ENCODE measurements around the gene MCOLN1.

Gene MCOLN1

DNA sequence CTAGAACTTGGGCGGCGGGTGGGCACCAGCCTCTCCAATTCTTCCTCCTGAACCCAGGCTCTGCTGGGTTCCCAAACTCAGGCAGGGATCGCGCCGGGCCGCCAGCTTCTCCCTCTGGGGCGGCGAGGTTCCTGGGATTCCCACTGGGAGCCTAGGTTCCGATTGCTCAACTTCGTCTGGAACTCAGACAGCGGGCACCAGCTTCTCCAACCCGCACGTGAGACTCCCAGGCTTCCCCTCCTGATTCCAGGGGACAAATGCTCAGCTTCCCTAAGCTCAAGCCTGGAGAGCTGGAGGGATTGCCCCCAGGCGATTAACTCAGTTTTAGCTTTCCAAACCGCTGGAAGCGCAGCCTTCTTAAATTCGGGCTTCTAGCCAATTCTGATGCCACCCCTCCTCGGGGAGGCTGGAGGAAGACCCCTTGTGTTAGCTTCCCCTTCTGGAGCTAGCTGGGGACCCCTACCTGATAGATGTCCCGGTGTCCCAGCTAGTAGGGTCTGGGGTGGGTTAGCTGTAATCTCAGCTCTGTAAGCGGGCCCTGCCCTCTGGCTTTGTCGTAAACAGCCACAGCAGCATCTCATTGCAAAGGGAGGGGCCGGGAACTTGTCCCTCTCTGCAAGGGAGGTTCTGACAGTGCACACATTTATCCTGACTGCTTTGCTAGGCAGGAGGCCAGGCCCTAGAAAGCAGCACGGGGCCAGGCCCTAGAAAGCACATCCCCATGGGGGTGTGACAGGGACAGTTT, 671 bp downstream of the MCOLN1 start:
- Mint-ChIP-seq H3K4me1 (ENCODE audit: low read depth in 2 of 2) (peaks cover 7 to 16% of the 10 kb centered on the region in 2 donors), H3K9me3 (no peaks in the 10 kb centered on the region), H3K27ac (peak overlapping the region; percentile 23 to 91), H3K27me3 (peaks cover 0 to 4% of the 10 kb centered on the region in 2 donors), H3K4me3 (peak overlapping the region; percentile 85 to 90), H3K36me3 (ENCODE audit: insufficient read depth) (peaks cover 12% of the 10 kb centered on the region)
- no peak for DNase-seq
- ATAC-seq (replicated peaks), result no peak

DNA sequence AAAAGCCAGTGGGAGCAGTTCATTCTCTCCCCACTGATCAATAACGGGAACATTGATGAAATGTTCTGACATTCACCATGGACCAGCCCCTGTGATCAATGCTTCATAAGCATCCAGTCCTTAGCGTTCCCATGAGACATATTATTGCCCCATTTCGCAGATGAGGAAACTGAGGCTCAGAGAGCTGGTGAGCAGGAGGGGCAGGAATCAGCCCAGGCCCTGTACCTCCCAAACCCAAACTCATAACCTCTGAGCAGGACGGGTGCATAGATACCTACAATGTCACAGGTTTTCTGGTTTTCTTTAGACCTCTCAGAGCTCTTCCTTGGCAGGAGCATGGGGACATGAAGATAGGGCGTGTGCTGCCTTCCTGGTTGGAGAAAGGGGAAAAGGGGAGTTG, 2.1 kb downstream of the MCOLN1 start:
- Mint-ChIP-seq H3K27ac (no peak overlapping the region), H3K4me3 (no peak overlapping the region), H3K9me3 (no peaks in the 10 kb centered on the region), H3K36me3 (ENCODE audit: insufficient read depth) (peaks cover 12% of the 10 kb centered on the region), H3K27me3 (no peaks in the 10 kb centered on the region), H3K4me1 (ENCODE audit: low read depth in 2 of 2) (peaks cover 7 to 17% of the 10 kb centered on the region in 2 donors)
- no peak for ATAC-seq (replicated peaks)
- DNase-seq, result no peak

DNA sequence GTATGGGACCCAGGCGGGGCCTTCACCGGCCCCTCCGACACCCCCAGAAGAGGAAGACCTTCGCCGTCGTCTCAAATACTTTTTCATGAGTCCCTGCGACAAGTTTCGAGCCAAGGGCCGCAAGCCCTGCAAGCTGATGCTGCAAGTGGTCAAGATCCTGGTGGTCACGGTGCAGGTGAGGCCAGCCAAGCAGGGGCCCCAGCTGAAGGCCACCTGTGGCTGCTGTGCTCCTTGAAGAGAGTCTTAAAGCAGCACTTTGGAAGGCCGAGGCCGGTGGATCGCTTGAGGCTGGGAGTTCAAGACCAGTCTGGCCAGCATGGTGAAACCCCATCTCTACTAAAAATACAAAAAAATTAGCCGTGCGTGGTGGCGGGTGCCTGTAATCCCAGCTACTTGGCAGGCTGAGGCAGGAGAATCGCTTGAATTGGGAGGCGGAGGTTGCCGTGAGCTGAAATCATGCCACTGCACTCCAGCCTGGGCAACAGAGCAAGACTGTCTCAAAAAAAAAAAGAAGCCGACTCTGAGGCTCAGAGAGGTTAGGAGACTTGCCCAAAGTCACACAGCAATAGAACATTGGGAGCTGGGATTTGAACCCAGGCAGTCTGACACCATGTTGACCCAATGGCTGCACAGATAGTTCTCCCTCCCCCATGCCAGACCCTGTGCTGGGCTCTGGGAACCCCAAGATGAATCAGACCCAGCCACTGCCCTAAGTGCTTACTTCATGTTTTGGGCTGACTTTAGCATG, 2.7 kb downstream of the MCOLN1 start:
- ATAC-seq (replicated peaks) (no peak), DNase-seq (no peak)
- H3K27ac Mint-ChIP-seq, result no peak overlapping the region
- peaks cover 12% of the 10 kb centered on the region for H3K36me3 Mint-ChIP-seq (ENCODE audit: insufficient read depth)
- H3K9me3 Mint-ChIP-seq, result no peaks in the 10 kb centered on the region
- no peak overlapping the region for H3K4me3 Mint-ChIP-seq
- H3K4me1 Mint-ChIP-seq (ENCODE audit: low read depth in 2 of 2), result peaks cover 7 to 17% of the 10 kb centered on the region in 2 donors
- no peaks in the 10 kb centered on the region for H3K27me3 Mint-ChIP-seq

- Mint-ChIP-seq H3K36me3 (ENCODE audit: insufficient read depth) (peaks cover 12% of the 10 kb centered on the region), H3K4me1 (ENCODE audit: low read depth in 2 of 2) (peaks cover 7 to 17% of the 10 kb centered on the region in 2 donors), H3K27me3 (no peaks in the 10 kb centered on the region), H3K27ac (no peak overlapping the region), H3K4me3 (no peak overlapping the region), H3K9me3 (no peaks in the 10 kb centered on the region)
- ATAC-seq (replicated peaks) (no peak), DNase-seq (no peak)
Measured at GRCh38 chr19:7526059-7526929, 3.9 kb downstream of the MCOLN1 start.

- no peak overlapping the region for H3K27ac Mint-ChIP-seq
- H3K27me3 Mint-ChIP-seq, result no peaks in the 10 kb centered on the region
- H3K4me1 Mint-ChIP-seq (ENCODE audit: low read depth in 2 of 2), result peaks cover 0 to 8% of the 10 kb centered on the region in 2 donors
- peaks cover 4% of the 10 kb centered on the region for H3K36me3 Mint-ChIP-seq (ENCODE audit: insufficient read depth)
- H3K4me3 Mint-ChIP-seq, result no peak overlapping the region
- DNase-seq (no peak), ATAC-seq (replicated peaks) (no peak)
- H3K9me3 Mint-ChIP-seq, result no peaks in the 10 kb centered on the region
Measured at GRCh38 chr19:7527516-7528191, 5.2 kb downstream of the MCOLN1 start.

- DNase-seq (no peak), ATAC-seq (replicated peaks) (no peak)
- H3K27me3 Mint-ChIP-seq, result no peaks in the 10 kb centered on the region
- H3K36me3 Mint-ChIP-seq (ENCODE audit: insufficient read depth), result no peaks in the 10 kb centered on the region
- no peaks in the 10 kb centered on the region for H3K9me3 Mint-ChIP-seq
- H3K4me3 Mint-ChIP-seq, result no peak overlapping the region
- peaks cover 0 to 7% of the 10 kb centered on the region in 2 donors for H3K4me1 Mint-ChIP-seq (ENCODE audit: low read depth in 2 of 2)
- no peak overlapping the region for H3K27ac Mint-ChIP-seq
Measured at GRCh38 chr19:7528192-7528519, 5.7 kb downstream of the MCOLN1 start.

DNA sequence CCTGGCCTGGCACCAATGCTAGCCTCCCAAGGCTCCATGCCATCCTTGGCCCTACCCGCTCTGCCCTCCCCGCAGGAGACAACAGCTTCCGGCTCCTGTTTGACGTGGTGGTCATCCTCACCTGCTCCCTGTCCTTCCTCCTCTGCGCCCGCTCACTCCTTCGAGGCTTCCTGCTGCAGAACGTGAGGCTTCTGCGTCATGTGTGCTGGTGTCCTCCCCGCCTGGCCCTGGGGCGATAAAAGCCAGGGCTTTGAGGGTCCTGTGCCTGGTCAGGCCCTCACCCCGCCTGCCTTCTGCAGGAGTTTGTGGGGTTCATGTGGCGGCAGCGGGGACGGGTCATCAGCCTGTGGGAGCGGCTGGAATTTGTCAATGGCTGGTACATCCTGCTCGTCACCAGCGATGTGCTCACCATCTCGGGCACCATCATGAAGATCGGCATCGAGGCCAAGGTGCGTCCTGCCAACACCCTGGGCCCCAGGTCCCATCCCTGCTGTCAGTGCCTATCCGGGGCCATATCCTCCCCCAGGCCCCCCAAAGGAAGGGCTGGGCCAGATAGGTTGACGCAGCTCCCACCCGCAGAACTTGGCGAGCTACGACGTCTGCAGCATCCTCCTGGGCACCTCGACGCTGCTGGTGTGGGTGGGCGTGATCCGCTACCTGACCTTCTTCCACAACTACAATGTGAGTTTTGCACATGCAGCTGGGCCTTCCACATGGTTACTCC, 6.3 kb downstream of the MCOLN1 start:
- Mint-ChIP-seq H3K27ac (no peak overlapping the region), H3K36me3 (ENCODE audit: insufficient read depth) (no peaks in the 10 kb centered on the region), H3K27me3 (no peaks in the 10 kb centered on the region), H3K4me1 (ENCODE audit: low read depth in 2 of 2) (peaks cover 0 to 4% of the 10 kb centered on the region in 2 donors), H3K4me3 (no peak overlapping the region), H3K9me3 (no peaks in the 10 kb centered on the region)
- ATAC-seq (replicated peaks), result no peak
- no peak for DNase-seq

DNA sequence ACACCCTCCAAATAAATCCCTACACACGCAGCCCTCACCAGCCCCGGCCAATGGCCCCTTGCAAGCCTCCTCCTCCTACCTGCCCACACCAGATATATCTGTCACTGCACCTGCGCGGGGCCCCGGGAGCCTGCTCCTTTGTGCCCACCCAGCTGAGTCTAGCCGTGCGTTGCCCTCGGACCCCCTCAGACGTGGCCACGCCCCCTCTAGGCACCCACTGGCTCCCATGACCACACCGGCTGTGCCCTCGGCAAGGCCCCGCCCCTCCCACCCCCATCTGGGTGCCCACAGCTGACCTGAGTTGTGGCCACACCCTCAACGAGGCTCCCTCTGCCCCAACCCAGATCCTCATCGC, 6.8 kb downstream of the MCOLN1 start:
- no peak overlapping the region for H3K4me3 Mint-ChIP-seq
- no peak overlapping the region for H3K27ac Mint-ChIP-seq
- H3K36me3 Mint-ChIP-seq (ENCODE audit: insufficient read depth), result no peaks in the 10 kb centered on the region
- no peaks in the 10 kb centered on the region for H3K27me3 Mint-ChIP-seq
- H3K4me1 Mint-ChIP-seq (ENCODE audit: low read depth in 2 of 2), result peaks cover 1 to 6% of the 10 kb centered on the region in 2 donors
- ATAC-seq (replicated peaks) (no peak), DNase-seq (no peak)
- no peaks in the 10 kb centered on the region for H3K9me3 Mint-ChIP-seq

DNA sequence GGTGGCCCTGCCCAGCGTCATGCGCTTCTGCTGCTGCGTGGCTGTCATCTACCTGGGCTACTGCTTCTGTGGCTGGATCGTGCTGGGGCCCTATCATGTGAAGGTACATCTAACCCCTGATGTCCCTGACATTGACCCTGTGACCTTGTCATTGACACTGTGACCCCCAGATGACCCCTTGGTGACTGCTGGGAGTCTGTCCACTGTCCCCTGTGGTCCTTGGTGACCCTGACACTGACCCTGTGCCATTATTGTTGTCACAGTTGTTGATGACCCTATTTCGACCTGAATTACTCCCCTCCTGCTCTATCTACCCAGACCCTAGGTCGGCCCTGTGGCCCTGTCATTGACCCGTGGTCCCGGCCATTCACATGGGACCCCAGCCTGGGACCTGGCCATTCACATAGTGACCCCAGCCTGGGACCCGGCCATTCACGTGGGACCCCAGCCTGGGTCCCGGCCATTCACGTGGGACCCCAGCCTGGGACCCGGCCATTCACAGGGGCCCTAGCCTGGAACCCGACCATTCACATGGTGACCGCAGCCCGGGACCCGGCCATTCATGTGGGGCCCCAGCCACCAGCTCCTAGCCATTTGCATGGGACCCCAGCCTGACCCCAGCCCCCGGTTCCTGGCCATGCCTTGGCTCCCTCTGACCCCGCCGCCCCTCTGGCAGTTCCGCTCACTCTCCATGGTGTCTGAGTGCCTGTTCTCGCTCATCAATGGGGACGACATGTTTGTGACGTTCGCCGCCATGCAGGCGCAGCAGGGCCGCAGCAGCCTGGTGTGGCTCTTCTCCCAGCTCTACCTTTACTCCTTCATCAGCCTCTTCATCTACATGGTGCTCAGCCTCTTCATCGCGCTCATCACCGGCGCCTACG, 7.4 kb downstream of the MCOLN1 start:
- Mint-ChIP-seq H3K9me3 (no peaks in the 10 kb centered on the region), H3K4me1 (ENCODE audit: low read depth in 2 of 2) (peaks cover 6 to 12% of the 10 kb centered on the region in 2 donors), H3K27me3 (no peaks in the 10 kb centered on the region), H3K4me3 (no peak overlapping the region), H3K36me3 (ENCODE audit: insufficient read depth) (peaks cover 2% of the 10 kb centered on the region), H3K27ac (no peak overlapping the region)
- no peak for ATAC-seq (replicated peaks)
- DNase-seq, result no peak

- Mint-ChIP-seq H3K4me1 (ENCODE audit: low read depth in 2 of 2) (peaks cover 17 to 30% of the 10 kb centered on the region in 2 donors), H3K27ac (no peak overlapping the region), H3K9me3 (no peaks in the 10 kb centered on the region), H3K27me3 (no peaks in the 10 kb centered on the region), H3K36me3 (ENCODE audit: insufficient read depth) (peaks cover 7% of the 10 kb centered on the region), H3K4me3 (peak overlapping the region; percentile 96)
- ATAC-seq (replicated peaks) (no peak), DNase-seq (no peak)
Measured at GRCh38 chr19:7533281-7533885, 11.0 kb downstream of the MCOLN1 start.

DNA sequence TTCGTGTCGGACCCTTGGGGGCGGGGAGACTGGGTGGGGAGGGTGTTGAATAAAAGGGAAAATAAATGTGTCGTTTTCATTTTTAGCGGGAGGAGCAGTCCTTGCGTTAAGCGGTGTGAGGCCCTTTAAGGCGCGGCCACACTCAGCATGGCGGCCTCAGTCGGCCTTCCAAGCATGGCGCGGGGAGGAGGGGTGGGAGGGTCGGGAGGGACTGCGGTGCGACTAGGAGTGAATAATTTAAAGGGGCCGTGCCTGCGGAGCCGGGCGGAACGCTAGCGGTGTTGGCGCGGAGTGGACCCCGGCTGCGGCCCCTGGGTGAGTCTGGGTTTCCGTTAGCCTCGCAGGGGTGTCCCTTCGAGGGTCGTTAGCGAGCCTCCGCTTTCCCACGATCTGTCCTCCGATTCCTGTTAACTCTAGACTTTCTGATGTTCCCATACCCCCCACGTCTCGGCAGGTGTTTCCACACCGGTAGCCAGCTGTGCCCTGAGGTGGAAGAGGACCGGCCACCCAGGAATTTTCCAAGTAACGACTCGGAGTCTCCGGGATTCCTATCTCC, 11.6 kb downstream of the MCOLN1 start:
- peak overlapping the region; percentile 95 for H3K27ac Mint-ChIP-seq
- peak; percentile 62 for ATAC-seq (replicated peaks)
- H3K27me3 Mint-ChIP-seq, result no peaks in the 10 kb centered on the region

More for the DNA sequence above, 11.6 kb downstream of the MCOLN1 start:
- Mint-ChIP-seq H3K4me1 (ENCODE audit: low read depth in 2 of 2) (peaks cover 17 to 30% of the 10 kb centered on the region in 2 donors), H3K36me3 (ENCODE audit: insufficient read depth) (peaks cover 9% of the 10 kb centered on the region), H3K9me3 (no peaks in the 10 kb centered on the region), H3K4me3 (peak overlapping the region; percentile 96)
- peak; percentile 72 to 74 (median 73) for DNase-seq

Measured in effector memory CD8-positive, alpha-beta T cell (primary cell).